ENCODE results near the gene CTXN1. TPM values are rescaled to one million over a fixed set of nuclear protein-coding genes. Genes with fewer than 3 reads are reported as not detected.

Gene CTXN1
- total RNA-seq, 1 donor from 2014 or later: not detected

GRCh38 chr19:7959211-7959610 lies 33.3 kb upstream of the CTXN1 start:
- Mint-ChIP-seq H3K9me3 (no peaks in the 10 kb centered on the region), H3K27ac (no peak overlapping the region), H3K4me3 (no peak overlapping the region), H3K27me3 (no peaks in the 10 kb centered on the region), H3K4me1 (no peaks in the 10 kb centered on the region), H3K36me3 (ENCODE audit: low read depth) (peaks cover 50% of the 10 kb centered on the region)
- POLR2A ChIA-PET: no interaction called here
- no peak for TF ChIP-seq CTCF (IDR thresholded peaks at IDR 0.05)
- intact Hi-C loops (cut with micrococcal nuclease): no loop called here
- CTCF ChIA-PET: interaction anchor here (1.5 kb wide), 1 partner anchor 15 kb away, joined by 3 read pairs; no protein-coding TSS in a partner anchor
- ATAC-seq (ENCODE audit: low read depth): no peak
- no peak for DNase-seq

DNA sequence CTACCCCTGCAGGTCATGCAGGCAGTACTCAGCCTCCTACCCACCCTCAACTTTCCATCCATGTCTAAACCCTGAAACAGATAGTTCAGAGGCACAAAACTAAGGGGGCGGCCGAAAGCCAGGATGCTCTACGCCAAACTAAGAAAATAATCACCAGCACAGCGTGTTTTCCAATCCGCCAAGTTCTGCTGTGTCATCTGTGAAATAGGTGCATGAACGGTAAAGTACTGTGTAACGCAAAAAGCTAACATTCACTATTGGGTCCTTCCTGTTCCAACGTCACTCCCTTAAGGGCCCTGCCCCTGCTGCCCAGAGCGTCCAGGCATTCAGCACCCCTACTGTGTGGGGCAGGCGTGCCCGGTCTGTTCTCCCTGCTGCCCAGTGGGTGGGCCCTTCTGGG lies 29.8 kb upstream of the CTXN1 start:
- CTCF ChIA-PET: no interaction called here

GRCh38 chr19:7953576-7953975 lies 27.6 kb upstream of the CTXN1 start:
- no peak overlapping the region for H3K4me3 Mint-ChIP-seq
- no peak for TF ChIP-seq CTCF (IDR thresholded peaks at IDR 0.05)
- ChIA-PET POLR2A (no interaction called here), CTCF (interaction anchor here (0.7 kb wide), 1 partner anchor 156 kb away, joined by 3 read pairs; no protein-coding TSS in a partner anchor)
- H3K27ac Mint-ChIP-seq: no peak overlapping the region
- ATAC-seq (ENCODE audit: low read depth): no peak
- H3K9me3 Mint-ChIP-seq: no peaks in the 10 kb centered on the region
- intact Hi-C loops (cut with micrococcal nuclease): no loop called here
- peaks cover 11% of the 10 kb centered on the region for H3K36me3 Mint-ChIP-seq (ENCODE audit: low read depth)
- DNase-seq: no peak
- H3K4me1 Mint-ChIP-seq: no peaks in the 10 kb centered on the region
- no peaks in the 10 kb centered on the region for H3K27me3 Mint-ChIP-seq

More for the DNA sequence above, 29.8 kb upstream of the CTXN1 start:
- intact Hi-C loops (cut with micrococcal nuclease): no loop called here
- H3K27ac Mint-ChIP-seq: no peak overlapping the region
- POLR2A ChIA-PET: interaction anchor here (0.6 to 0.7 kb wide), 2 partner anchors 619 to 1747 kb away, joined by 9 to 13 read pairs; no protein-coding TSS in a partner anchor
- no peaks in the 10 kb centered on the region for H3K27me3 Mint-ChIP-seq
- DNase-seq (no peak), ATAC-seq (ENCODE audit: low read depth) (no peak)
- no peak for TF ChIP-seq CTCF (IDR thresholded peaks at IDR 0.05)
- no peaks in the 10 kb centered on the region for H3K4me1 Mint-ChIP-seq
- H3K9me3 Mint-ChIP-seq: no peaks in the 10 kb centered on the region
- H3K36me3 Mint-ChIP-seq (ENCODE audit: low read depth): peaks cover 21% of the 10 kb centered on the region
- H3K4me3 Mint-ChIP-seq: no peak overlapping the region

- no peak for TF ChIP-seq CTCF (IDR thresholded peaks at IDR 0.05)
- Mint-ChIP-seq H3K27ac (no peak overlapping the region), H3K36me3 (ENCODE audit: low read depth) (peaks cover 6% of the 10 kb centered on the region), H3K9me3 (no peaks in the 10 kb centered on the region), H3K4me3 (no peak overlapping the region), H3K27me3 (no peaks in the 10 kb centered on the region), H3K4me1 (no peaks in the 10 kb centered on the region)
- CTCF ChIA-PET: no interaction called here
- ATAC-seq (ENCODE audit: low read depth): no peak
- POLR2A ChIA-PET: interaction anchor here (0.7 kb wide), 1 partner anchor 145 kb away, joined by 8 read pairs; no protein-coding TSS in a partner anchor
- DNase-seq: no peak
- intact Hi-C loops (cut with micrococcal nuclease): no loop called here
Observed at GRCh38 chr19:7953060-7953459, 27.1 kb upstream of the CTXN1 start.

- POLR2A ChIA-PET: no interaction called here
- intact Hi-C loops (cut with micrococcal nuclease): no loop called here
- CTCF ChIA-PET: no interaction called here
Observed at GRCh38 chr19:7947939-7948338, 22.0 kb upstream of the CTXN1 start.

More at GRCh38 chr19:7947939-7948338, 22.0 kb upstream of the CTXN1 start:
- Mint-ChIP-seq H3K4me1 (peaks cover 12% of the 10 kb centered on the region), H3K27me3 (no peaks in the 10 kb centered on the region), H3K36me3 (ENCODE audit: low read depth) (peaks cover 4% of the 10 kb centered on the region), H3K4me3 (no peak overlapping the region), H3K9me3 (no peaks in the 10 kb centered on the region), H3K27ac (no peak overlapping the region)
- no peak for DNase-seq
- TF ChIP-seq CTCF (IDR thresholded peaks at IDR 0.05): no peak
- no peak for ATAC-seq (ENCODE audit: low read depth)
